ENCODE results near the gene SKIL.
A peak's percentile ranks its signal among the peaks of the same experiment; 100 is the strongest.
"Not testable (repeated sequence)": the region's sequence is repeated elsewhere in the genome, so short reads cannot be mapped to it uniquely, and the experiment has no call there.

SKIL gene

GRCh38 chr3:170338690-170339340 lies 18.7 kb upstream of the SKIL start:
- no peak for TF ChIP-seq CTCF (IDR thresholded peaks at IDR 0.05; ENCODE audit: extremely low read depth, missing control alignments)

GRCh38 chr3:170342273-170342672 lies 15.2 kb upstream of the SKIL start:
- DNase-seq (ENCODE audit: low spot score), result not testable (repeated sequence)

More at GRCh38 chr3:170338690-170339340, 18.7 kb upstream of the SKIL start:
- no peak for DNase-seq (ENCODE audit: low spot score)

GRCh38 chr3:170343859-170344258 lies 13.7 kb upstream of the SKIL start:
- DNase-seq (ENCODE audit: low spot score), result not testable (repeated sequence)

GRCh38 chr3:170344971-170345370 lies 12.5 kb upstream of the SKIL start:
- no peak for DNase-seq (ENCODE audit: low spot score)
- TF ChIP-seq CTCF (IDR thresholded peaks at IDR 0.05; ENCODE audit: extremely low read depth, missing control alignments), result no peak

- DNase-seq (ENCODE audit: low spot score), result no peak
- no peak for TF ChIP-seq CTCF (IDR thresholded peaks at IDR 0.05; ENCODE audit: extremely low read depth, missing control alignments)
Measured at GRCh38 chr3:170346481-170347392, 10.8 kb upstream of the SKIL start.

GRCh38 chr3:170350515-170351413 lies 6.8 kb upstream of the SKIL start:
- no peak for TF ChIP-seq CTCF (IDR thresholded peaks at IDR 0.05; ENCODE audit: extremely low read depth, missing control alignments)
- no peak for DNase-seq (ENCODE audit: low spot score)

GRCh38 chr3:170352936-170353335 lies 4.6 kb upstream of the SKIL start:
- TF ChIP-seq CTCF (IDR thresholded peaks at IDR 0.05; ENCODE audit: extremely low read depth, missing control alignments), result no peak
- peak; percentile 41 for DNase-seq (ENCODE audit: low spot score)

GRCh38 chr3:170353485-170353884 lies 4.0 kb upstream of the SKIL start:
- no peak for TF ChIP-seq CTCF (IDR thresholded peaks at IDR 0.05; ENCODE audit: extremely low read depth, missing control alignments)
- DNase-seq (ENCODE audit: low spot score), result no peak

Data from GM20000 (cell line).